Measurements from ENCODE around the gene TAAR9.
"Not testable (repeated sequence)": the region's sequence is repeated elsewhere in the genome, so short reads cannot be mapped to it uniquely, and the experiment has no call there.

Gene TAAR9

DNA sequence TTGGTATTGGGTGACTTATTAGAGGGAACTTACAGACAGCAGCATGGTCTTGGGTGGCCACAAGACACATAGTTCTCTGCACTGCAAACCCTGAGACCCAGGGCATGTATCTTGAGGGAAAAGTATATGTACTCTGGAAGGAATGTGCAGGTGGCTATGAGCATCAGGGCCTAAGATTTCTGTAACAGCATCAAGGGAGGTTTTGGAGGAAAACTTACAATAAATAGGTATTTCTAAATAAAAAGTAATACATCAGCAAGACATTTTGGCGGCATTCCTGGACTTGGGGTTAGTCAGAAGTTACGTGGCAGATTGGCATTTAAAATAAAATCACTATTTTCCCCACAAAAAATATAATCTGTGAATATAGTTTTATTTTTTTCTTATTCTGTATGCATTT lies 17.1 kb upstream of the TAAR9 start:
- no peak for DNase-seq

DNA sequence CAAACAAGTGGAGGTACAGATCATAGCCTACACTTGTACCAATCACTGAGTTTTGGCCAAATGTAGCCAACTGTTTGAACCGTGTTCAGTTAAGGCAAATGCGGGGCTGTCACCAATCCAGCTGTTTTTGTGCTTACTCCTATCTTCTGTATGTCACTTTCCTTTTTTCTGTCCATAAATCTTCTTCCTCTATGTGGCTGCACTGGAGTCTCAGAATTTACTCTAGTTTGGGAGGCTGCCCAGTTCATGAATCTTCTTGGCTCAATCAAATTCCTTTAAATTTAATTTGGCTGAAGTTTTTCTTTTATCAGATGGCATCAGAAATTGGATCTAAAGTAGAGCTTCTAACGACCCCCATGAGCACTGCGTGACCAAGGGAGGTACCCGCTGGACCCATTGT lies 13.4 kb upstream of the TAAR9 start:
- DNase-seq: no peak

DNA sequence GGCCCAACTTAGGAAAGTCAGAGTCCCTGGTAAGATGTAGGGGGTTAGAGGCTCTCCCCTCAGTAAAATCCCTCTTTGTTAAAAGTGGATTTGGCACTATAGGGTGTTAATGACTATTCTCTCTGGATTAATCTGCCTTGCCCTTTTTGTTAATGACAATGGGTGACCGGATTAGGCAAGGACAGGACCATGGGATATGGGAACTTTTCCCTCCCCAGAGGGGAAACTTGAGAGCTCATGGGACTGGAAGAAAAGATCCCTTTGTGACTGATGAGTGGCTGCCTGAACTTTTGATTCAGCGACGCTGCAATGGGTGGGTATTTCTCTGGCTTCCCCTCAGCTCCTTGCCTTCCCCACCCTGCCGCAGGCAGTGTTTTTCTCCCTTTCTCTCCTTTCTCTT lies 12.2 kb upstream of the TAAR9 start:
- no peak for DNase-seq

DNA sequence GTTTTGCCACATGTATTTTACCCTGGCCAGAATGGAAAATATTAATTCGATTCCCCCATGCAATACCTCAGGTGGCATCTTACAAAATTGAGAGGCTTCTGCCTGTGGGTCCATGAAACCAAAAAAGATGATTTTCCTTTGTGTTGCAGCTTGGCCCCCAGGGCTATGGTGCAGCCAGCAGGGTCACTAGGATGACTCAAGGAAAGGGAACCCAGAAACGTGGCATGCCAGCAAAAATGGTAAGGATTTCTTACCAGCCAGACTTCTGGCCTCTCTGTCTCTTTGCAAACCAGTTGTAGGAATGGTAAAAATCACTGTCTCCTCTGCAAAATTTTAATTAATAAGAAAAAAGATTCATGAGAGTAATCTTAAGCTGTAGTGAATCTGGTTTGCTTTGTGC lies 11.6 kb upstream of the TAAR9 start:
- no peak for DNase-seq

DNA sequence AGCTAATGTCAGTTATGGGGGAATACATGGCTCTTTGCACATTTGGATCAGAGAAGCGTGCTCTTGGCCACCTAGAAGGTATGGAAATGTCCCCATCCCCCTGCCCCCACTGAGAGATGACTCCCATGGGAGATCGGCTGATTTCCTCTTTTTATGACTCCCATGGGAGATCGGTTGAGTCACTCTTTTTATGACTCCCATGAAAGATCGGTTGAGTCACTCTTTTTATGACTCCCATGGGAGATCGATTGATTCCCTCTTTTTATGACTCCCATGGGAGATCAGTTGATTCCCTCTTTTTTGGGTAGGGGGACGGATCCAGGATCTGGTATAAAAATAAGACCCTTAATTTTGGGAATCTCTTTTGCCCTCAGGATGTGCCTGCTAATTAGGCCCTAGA lies 10.3 kb upstream of the TAAR9 start:
- DNase-seq: no peak

DNA sequence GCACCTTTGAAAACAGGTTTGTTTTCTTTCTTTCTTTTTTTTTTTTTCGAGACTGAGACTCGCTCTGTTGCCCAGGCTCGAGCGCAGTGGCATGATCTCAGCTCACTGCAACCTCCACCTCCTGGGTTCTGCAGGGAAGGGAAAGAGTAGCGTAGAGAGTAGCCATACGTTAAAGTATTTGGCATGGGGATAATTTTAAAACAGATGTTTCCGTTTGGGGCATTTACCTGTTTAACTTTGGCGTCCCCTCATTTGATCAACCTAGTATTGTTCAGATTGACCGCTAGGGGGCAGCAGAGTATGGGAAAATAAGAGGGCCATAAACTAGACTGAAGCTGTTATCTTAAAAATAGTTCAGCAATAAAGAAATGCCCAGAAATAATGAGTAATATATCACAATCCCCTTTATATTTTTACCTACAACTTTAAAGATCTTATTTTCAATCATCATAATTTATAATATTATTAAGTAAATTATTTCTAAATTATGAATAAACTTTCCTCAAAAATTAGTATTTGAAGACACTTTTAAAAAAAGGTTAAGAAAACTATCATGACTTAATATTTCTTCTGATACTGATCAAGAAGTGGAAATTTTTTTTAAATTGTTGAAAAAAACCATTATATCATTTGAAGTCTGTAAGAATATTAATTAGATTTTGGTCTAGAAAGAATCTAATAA lies 7.6 kb upstream of the TAAR9 start:
- peak; percentile 32 for DNase-seq

DNA sequence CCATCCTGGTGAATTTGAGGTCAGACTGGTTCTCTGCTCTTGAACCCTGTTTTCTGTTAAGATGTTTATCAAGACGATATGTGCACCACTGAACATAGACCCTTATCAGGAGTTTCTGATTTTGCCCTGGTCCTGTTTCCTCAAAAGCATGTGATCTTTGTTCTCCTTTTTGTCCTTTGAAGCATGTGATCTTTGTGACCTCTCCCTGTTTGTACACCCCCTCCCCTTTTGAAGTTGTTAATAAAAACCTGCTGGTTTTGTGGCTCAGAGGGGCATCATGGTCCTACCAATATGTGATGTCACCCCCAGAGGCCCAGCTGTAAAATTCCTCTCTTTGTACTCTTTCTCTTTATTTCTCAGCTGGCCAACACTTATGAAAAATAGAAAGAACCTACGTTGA lies 3.5 kb upstream of the TAAR9 start:
- not testable (repeated sequence) for DNase-seq

DNA sequence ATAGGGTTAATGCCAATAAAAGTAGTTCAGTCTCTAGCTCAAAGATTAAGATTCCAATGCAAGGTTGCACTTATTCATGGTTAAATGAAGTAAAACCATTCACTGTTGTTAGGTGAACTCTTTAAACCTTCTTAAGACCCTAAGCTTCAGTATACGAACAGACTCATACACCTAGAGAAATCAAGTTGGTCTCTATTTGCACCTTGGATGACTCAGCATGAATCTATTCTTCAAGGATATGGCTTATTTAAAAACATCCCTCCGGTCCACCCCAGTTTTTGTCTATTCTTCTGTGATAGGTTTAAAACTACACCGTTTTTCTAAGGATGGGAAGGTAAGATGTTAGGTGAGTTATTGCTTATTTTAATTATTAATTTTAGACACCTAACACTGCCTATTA lies 932 bp upstream of the TAAR9 start:
- no peak for DNase-seq

DNA sequence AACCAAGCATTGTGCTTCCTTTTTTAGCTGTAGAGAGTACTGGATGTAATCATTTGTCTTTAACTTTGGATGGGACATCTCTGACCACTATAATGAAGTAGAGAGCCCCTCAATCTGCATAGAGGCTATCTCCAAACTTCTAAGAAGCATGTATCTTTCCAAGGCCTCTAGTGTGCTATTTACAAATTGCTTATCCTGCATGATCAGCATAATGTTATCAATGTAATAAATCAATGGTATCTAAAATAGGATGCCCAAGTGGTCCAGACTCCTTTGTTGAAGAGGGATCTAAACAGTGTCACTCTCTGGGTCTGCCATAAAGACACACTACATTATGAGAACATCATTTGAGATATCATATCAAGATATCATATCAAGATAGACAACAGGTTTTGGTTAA lies 6.7 kb downstream of the TAAR9 start:
- no peak for DNase-seq

DNA sequence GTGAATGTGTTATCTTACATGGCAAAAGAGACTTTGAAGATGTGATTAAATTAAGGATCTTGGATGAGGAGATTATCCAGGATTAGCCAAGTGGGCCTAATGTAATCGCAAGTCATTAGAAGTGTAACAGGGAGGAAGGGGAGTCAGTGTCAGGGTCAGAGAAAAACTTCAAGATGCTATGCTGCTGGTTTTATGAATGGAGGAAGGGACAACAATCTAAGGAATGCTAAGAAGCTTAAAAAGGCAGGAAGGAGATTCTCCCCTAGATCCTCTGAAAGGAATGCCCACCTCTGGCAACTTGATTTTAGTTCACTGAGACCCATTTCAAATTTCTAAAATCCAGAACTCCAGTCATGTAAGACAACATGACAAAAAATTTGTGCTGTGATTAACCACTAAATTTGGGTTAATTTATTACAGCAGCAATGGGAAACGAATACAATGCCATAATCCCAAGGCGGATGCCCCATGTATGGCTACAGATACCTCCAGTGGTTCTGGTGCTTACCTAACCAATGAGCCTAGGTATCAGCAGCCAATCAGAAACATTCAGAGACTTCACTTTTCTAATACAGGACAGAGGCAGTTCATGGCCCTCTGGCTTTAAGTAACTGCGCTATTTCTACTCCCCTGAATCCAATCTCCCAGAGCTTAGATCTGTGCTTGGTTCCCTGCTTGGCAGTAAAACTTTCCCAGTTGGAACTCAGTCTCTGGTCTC lies 10.8 kb downstream of the TAAR9 start:
- DNase-seq: no peak

DNA sequence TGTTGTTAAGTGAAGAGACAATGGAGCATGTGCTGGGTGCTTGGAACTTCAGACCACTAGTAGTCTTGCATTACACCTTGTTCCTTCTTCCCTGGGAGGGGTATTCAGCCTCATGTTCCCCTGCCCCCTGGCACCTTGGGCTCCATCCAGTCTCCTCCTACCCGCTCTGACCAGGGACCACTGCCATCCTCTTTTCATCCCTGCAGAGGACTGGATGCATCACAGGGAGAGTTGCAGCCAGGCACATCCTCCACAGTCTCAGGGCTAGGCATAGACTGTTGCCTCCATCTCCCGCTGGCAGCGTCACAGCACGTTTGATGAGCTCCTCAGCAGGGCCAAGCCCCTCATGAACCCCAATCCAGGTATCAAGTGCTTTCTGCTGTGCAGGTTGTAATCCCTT lies 13.1 kb downstream of the TAAR9 start:
- no peak for DNase-seq

DNA sequence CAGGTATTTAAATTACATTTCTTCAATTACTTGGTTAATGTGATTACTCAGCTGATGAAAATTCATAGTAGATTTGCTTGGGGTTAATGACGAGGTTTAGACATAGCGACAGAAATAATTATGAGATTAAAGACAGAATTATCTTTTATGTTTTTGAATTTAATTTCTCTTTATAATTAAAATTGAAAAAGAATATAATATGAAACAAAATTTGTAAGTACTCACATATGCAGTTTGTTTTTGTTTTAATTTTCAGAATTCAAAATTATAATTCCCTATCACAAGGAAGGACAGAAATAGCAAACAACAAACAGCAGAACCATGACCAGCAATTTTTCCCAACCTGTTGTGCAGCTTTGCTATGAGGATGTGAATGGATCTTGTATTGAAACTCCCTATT lies 14.3 kb downstream of the TAAR9 start, which contains the start of gene TAAR8:
Gene TAAR8 (plus strand): TSS at position 301 of the 400 bp plus-strand sequence. CDS start 21 bp downstream, at position 322.
- no peak for DNase-seq

DNA sequence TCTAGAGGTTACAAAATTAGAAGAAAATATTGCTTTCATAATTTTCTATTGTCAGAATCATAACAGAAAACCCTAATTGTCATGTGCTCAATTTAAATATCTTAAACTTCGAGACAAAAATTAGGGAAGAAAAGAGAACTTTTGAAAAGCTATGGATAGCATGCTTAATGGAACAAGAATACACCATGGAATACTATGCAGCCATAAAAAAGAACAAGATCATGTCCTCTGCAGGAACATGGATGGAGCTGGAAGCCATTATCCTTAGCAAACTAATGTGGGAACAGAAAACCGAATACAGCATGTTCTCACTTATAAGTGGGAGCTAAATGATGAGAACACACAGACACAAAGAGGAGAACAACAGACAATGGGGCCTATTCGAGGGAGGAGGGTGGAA lies 22.0 kb downstream of the TAAR9 start:
- DNase-seq: not testable (repeated sequence)

DNA sequence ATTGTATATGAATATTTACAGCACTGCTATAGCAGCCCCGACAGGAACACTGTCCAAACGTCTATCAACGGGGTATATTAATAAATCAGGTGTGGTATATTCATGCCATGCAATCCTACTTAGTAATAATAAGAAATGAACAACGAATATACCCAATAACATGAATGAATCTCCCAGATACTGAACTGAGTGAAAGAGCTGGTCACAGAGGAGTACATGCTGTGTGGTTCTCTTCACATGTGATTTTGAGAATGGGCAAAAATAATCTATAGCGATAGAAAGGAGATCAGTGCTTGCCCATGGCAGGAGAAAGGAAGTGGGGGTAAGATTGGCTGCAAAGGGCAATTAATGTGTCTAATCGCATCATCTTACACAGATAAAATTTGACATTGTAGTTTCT lies 28.3 kb downstream of the TAAR9 start:
- DNase-seq: no peak

DNA sequence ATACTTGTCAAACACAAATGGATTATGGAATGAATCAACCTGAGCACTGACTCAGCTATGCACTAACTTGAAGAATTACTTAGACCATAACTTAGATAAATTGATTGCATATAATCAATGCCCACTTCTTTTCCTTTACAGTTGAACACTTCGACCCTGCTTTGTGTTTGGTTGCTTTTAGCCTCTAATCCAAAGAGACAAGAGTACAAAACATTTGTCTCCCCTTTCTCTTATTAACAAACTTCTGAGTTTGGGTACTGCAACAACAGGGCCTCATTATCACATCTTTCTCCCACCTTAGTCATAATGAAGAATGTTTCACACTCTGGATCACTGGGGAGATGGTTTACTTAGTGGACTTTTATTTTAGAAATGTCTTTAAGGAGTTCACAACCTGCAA lies 29.5 kb downstream of the TAAR9 start:
- no peak for DNase-seq

DNA sequence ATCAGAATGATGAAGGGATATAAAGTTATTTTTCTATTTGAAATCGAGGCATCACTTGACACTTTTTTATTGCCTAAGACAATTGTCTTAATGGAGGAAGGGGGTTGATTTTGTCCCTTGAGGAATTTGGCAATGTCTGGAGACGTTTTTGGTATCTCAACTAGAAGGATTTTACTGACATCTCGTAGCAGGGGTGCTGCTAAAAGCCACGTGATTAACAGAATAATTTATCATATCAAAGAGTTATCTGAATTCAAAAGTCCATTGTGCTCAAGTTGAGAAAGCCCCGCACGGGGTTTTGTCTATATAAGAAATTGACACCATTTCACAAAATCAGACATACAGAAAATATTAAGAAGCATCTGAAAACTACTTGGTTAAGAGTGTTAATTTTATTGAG lies 30.5 kb downstream of the TAAR9 start:
- DNase-seq: no peak

DNA sequence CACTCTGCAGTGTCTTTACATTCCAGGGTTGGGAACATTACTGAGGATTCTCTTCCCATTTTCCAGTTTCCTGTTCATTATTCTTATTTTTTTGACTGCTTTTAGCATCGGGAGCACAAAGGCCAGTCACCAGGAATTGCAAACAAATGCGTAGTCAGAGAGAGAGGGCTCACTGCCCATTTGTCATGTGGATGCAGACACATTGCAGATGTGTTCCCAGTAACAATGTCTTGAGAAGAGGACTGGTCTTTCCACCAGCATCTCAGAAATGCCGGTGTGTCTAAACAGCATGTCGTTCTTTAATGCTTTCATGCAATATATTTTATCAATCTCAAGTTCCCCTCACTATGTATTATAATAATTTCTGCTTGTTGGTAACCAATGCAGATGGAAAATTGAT lies 31.1 kb downstream of the TAAR9 start:
- no peak for DNase-seq

DNA sequence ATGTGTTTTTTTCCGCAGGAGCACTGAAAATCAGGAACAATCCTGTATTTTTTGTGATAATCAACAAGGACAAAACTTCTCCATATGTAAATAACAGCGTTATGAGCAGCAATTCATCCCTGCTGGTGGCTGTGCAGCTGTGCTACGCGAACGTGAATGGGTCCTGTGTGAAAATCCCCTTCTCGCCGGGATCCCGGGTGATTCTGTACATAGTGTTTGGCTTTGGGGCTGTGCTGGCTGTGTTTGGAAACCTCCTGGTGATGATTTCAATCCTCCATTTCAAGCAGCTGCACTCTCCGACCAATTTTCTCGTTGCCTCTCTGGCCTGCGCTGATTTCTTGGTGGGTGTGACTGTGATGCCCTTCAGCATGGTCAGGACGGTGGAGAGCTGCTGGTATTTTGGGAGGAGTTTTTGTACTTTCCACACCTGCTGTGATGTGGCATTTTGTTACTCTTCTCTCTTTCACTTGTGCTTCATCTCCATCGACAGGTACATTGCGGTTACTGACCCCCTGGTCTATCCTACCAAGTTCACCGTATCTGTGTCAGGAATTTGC lies 32.2 kb downstream of the TAAR9 start, which contains the start of gene TAAR6:
Gene TAAR6 (plus strand): TSS at position 102 of the 557 bp plus-strand sequence. CDS start 0 bp downstream, at position 102.
- no peak for DNase-seq

DNA sequence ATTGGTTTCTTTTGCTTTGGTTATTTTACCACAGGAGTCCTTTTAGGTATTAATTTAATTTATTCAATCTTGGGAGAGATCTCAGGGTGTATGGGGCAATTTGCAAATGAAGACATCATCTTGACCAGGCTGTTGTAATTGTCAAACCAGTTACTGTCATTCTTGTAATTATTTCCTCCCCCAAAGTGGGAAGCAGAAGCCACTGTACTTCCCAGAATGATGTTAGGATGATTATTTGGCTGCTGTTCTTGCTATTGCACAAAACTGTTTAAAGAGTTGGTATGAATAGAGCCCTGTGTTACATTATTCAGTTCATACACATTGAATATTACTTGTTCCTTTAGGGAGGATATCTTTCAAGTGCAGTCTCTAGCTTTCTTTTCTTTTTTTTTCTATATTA lies 33.7 kb downstream of the TAAR9 start:
- no peak for DNase-seq

DNA sequence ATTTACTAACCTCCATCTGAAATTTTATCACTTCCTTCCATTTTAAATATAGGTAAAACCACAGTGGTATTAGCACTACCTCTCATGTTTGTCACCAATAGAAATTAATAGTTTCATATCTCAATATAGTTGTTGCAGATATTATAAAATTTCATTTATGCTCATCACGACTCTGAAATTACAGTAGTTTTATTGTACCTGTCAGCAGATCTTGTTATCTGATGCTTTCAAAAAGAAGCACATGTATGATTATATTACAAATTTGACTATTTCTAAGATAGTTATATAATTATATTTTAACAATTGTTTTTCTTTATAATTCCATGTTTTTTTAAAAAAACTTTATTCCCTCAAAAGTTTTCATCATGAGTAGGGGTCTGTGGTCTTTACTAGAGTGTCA lies 46.6 kb downstream of the TAAR9 start:
- DNase-seq: no peak

DNA sequence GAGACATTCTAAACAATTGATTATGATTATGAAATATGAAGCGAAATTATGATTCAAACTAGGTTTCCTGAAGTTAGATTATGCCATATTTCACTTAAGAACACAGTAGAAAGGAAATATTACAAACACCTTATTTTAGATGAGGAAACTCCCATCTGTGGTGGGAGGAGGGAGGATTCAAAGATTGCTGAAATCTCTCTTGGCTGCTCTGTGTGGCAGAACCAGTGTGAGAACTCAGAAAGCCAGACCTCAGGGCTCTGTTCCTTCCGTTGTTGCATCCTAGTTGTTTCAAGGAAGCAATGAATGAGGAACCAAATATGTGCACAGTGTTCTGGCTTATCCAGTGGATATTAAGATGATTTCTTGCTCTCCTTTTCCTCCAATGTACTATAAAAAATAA lies 49.3 kb downstream of the TAAR9 start:
- peak; percentile 5 for DNase-seq
